OCI-LY1 (cell line): ENCODE results near the gene CCT7.

ENCODE experiments used
- H2AFZ ChIP-seq: fragments of 200-600 bp; sonication (generic), shearing (Covaris generic); 2 replicates; pipeline ENCODE4 v1.6.0; 2014; ENCODE audit warnings: antibody characterized with exemption, mild to moderate bottlenecking, low read length
- H3F3A ChIP-seq: fragments of 200-600 bp; sonication (generic), shearing (Covaris generic); 2 replicates; pipeline ENCODE4 v1.6.0; 2014; ENCODE audit warnings: mild to moderate bottlenecking, antibody characterized with exemption, low read length, moderate library complexity; ENCODE audit not compliant: insufficient read depth
- H3K27ac ChIP-seq: fragments of 200-600 bp; sonication (generic); 2 replicates; pipeline ENCODE4 v1.5.1; 2014; ENCODE audit warnings: low read length, mixed run types, mild to moderate bottlenecking, low read depth; ENCODE audit not compliant: poor library complexity, severe bottlenecking
- H3K27me3 ChIP-seq: fragments of 200-600 bp; sonication (generic); 2 replicates; pipeline ENCODE4 v1.6.0; 2014; ENCODE audit warnings: antibody characterized with exemption, mild to moderate bottlenecking, low read length, moderate library complexity; ENCODE audit not compliant: insufficient read depth
- H3K36me3 ChIP-seq: fragments of 200-600 bp; sonication (generic); 2 replicates; pipeline ENCODE4 v1.6.1; 2014; ENCODE audit warnings: mild to moderate bottlenecking, antibody characterized with exemption, low read length, moderate library complexity, mixed read lengths; ENCODE audit not compliant: insufficient read depth
- H3K4me1 ChIP-seq: fragments of 200-600 bp; sonication (generic); 2 replicates; pipeline ENCODE4 v1.5.1; 2014; ENCODE audit warnings: mild to moderate bottlenecking, low read length, moderate library complexity; ENCODE audit not compliant: insufficient read depth, severe bottlenecking
- H3K4me2 ChIP-seq: fragments of 200-600 bp; sonication (generic), shearing (Covaris generic); 2 replicates; pipeline ENCODE4 v1.6.1; 2014; ENCODE audit warnings: low read length
- H3K4me3 ChIP-seq: fragments of 200-600 bp; sonication (generic); 2 replicates; pipeline ENCODE4 v1.5.1; 2014; ENCODE audit warnings: low read length, low read depth, mild to moderate bottlenecking, mixed read lengths; ENCODE audit not compliant: poor library complexity, severe bottlenecking
- H3K79me2 ChIP-seq: fragments of 200-600 bp; shearing (Covaris generic); 2 replicates; pipeline ENCODE4 v1.6.1; 2016; ENCODE audit warnings: mixed run types, low read length, mixed read lengths; ENCODE audit not compliant: insufficient read depth
- H3K9ac ChIP-seq: fragments of 200-600 bp; sonication (generic), shearing (Covaris generic); 2 replicates; pipeline ENCODE4 v1.6.1; 2014; ENCODE audit warnings: mild to moderate bottlenecking, low read length, mixed read lengths
- H3K9me2 ChIP-seq: fragments of 200-600 bp; sonication (generic), shearing (Covaris generic); 2 replicates; pipeline ENCODE4 v1.6.1; 2014; ENCODE audit warnings: low read depth, mild to moderate bottlenecking, low read length, mixed read lengths
- H3K9me3 ChIP-seq: fragments of 200-600 bp; shearing (Covaris generic); 2 replicates; pipeline ENCODE4 v1.6.1; 2014; ENCODE audit warnings: low read length, mixed read lengths
- H4K20me1 ChIP-seq: fragments of 200-600 bp; sonication (generic), shearing (Covaris generic); 2 replicates; pipeline ENCODE4 v1.6.0; 2016; ENCODE audit warnings: mild to moderate bottlenecking, low read length; ENCODE audit not compliant: insufficient read depth
- CTCF ChIP-seq: fragments of 200-600 bp; sonication (generic), shearing (Covaris generic); IDR thresholded peaks from 2 replicates; pipeline ENCODE4 v1.5.1; 2017; ENCODE audit warnings: mild to moderate bottlenecking, antibody characterized with exemption, low read length, moderate library complexity, mixed read lengths
- EZH2 ChIP-seq: fragments of 200-600 bp; sonication (generic), shearing (Covaris generic); IDR thresholded peaks from 2 replicates; pipeline ENCODE4 v1.8.0; 2017; ENCODE audit warnings: borderline replicate concordance, mixed run types, mild to moderate bottlenecking, antibody characterized with exemption, low read length, moderate library complexity, mixed read lengths

The CCT7 gene

GRCh38 chr2:73239776-73240175 is 5.7 kb downstream of the CCT7 start:
- H3F3A ChIP-seq = no peaks in the 10 kb centered on the region
- no peaks in the 10 kb centered on the region for H3K9me3 ChIP-seq
- no peaks in the 10 kb centered on the region for H3K9me2 ChIP-seq
- H2AFZ ChIP-seq = no peak overlapping the region
- peaks cover 65% of the 10 kb centered on the region for H3K79me2 ChIP-seq
- no peak overlapping the region for H3K27ac ChIP-seq
- H3K9ac ChIP-seq = no peak overlapping the region
- no peak overlapping the region for H3K4me3 ChIP-seq
- no peaks in the 10 kb centered on the region; the same call in 1 of the 2 replicates for H4K20me1 ChIP-seq
- H3K4me1 ChIP-seq = peaks cover 24% of the 10 kb centered on the region
- peaks cover 91% of the 10 kb centered on the region for H3K36me3 ChIP-seq
- H3K27me3 ChIP-seq = no peaks in the 10 kb centered on the region
- TF ChIP-seq EZH2 = no peak
- no peak for TF ChIP-seq CTCF
- no peak overlapping the region for H3K4me2 ChIP-seq

GRCh38 chr2:73243884-73244570 is 9.9 kb downstream of the CCT7 start:
- Histone ChIP-seq H3K9ac (no peak overlapping the region), H3K4me3 (no peak overlapping the region), H3K79me2 (peaks cover 23% of the 10 kb centered on the region), H3K27ac (no peak overlapping the region), H4K20me1 (no peaks in the 10 kb centered on the region), H3K9me2 (no peaks in the 10 kb centered on the region), H3K27me3 (no peaks in the 10 kb centered on the region), H3K36me3 (peaks cover 100% of the 10 kb centered on the region), H3K4me1 (no peaks in the 10 kb centered on the region), H3F3A (no peaks in the 10 kb centered on the region), H3K4me2 (no peak overlapping the region), H2AFZ (no peak overlapping the region), H3K9me3 (no peaks in the 10 kb centered on the region)
- TF ChIP-seq CTCF = no peak
- no peak for TF ChIP-seq EZH2

- no peak overlapping the region for H3K9ac ChIP-seq
Observed at GRCh38 chr2:73244580-73244979, 10.5 kb downstream of the CCT7 start.

More at GRCh38 chr2:73244580-73244979, 10.5 kb downstream of the CCT7 start:
- no peak overlapping the region for H3K27ac ChIP-seq
- H3K9me2 ChIP-seq = no peaks in the 10 kb centered on the region
- TF ChIP-seq EZH2 (no peak), CTCF (no peak)
- H3K4me3 ChIP-seq = no peak overlapping the region
- no peaks in the 10 kb centered on the region for H3K4me1 ChIP-seq
- H4K20me1 ChIP-seq = no peaks in the 10 kb centered on the region
- H2AFZ ChIP-seq = no peak overlapping the region
- no peak overlapping the region for H3K4me2 ChIP-seq
- H3F3A ChIP-seq = no peaks in the 10 kb centered on the region
- H3K27me3 ChIP-seq = no peaks in the 10 kb centered on the region
- H3K79me2 ChIP-seq = peaks cover 17% of the 10 kb centered on the region
- H3K9me3 ChIP-seq = no peaks in the 10 kb centered on the region
- peaks cover 100% of the 10 kb centered on the region for H3K36me3 ChIP-seq
